Keratinocyte (primary cell): ENCODE measurements around the gene ITGB5. TPM values are rescaled to one million over a fixed set of nuclear protein-coding genes. Genes with fewer than 3 reads are reported as not detected.

Source experiments
- DNase-seq: peaks from one replicate; pipeline ENCODE4 v3.0.0-alpha.2; 2011; ENCODE audit warnings: low read depth, missing footprints, low spot score
- FAIRE-seq: peaks from 2 replicates; lab custom pipeline; 2011; peaks lifted over from hg19 to GRCh38; lab: Jason Lieb, UNC
- H2AFZ ChIP-seq: 2 replicates; pipeline ENCODE4 v1.6.0; 2012; ENCODE audit warnings: low read length, control low read depth, inconsistent platforms; ENCODE audit not compliant: control insufficient read depth
- H3K27ac ChIP-seq: 2 replicates; pipeline ENCODE4 v1.5.1; 2011; ENCODE audit warnings: low read length; ENCODE audit not compliant: control insufficient read depth, insufficient read depth
- H3K27me3 ChIP-seq: 3 replicates; pipeline ENCODE4 v1.6.0; 2011; ENCODE audit warnings: low read length; ENCODE audit not compliant: control insufficient read depth, insufficient read depth; ENCODE audit errors: extremely low read depth
- H3K36me3 ChIP-seq, 2 experiments: 2 replicates in 1 of 2; 3 replicates in 1 of 2; pipeline ENCODE4 v1.5.1; 2011; ENCODE audit warnings: low read length in 2 of 2, mild to moderate bottlenecking in 1 of 2; ENCODE audit not compliant: control insufficient read depth in 2 of 2, insufficient read depth in 2 of 2; ENCODE audit errors: extremely low read depth in 1 of 2
- H3K4me1 ChIP-seq: 3 replicates; pipeline ENCODE4 v1.5.1; 2011; ENCODE audit warnings: low read length; ENCODE audit not compliant: control insufficient read depth, insufficient read depth; ENCODE audit errors: extremely low read depth
- H3K4me2 ChIP-seq: 3 replicates; pipeline ENCODE4 v1.6.0; 2011; ENCODE audit warnings: low read depth, low read length; ENCODE audit not compliant: control insufficient read depth, insufficient read depth; ENCODE audit errors: extremely low read depth
- H3K4me3 ChIP-seq, 3 experiments: fragments of 200-600 bp in 1 of 3; sonication (generic) in 1 of 3; 2 replicates in 2 of 3; 3 replicates in 1 of 3; pipeline ENCODE4 v1.5.1; 2011 to 2016; ENCODE audit warnings: low read length in 3 of 3, mild to moderate bottlenecking in 3 of 3, control low read depth in 2 of 3, inconsistent platforms in 1 of 3, low read depth in 1 of 3, mixed read lengths in 1 of 3, mixed run types in 1 of 3, moderate library complexity in 1 of 3; ENCODE audit not compliant: control insufficient read depth in 2 of 3, insufficient read depth in 2 of 3; ENCODE audit errors: extremely low read depth in 1 of 3
- H3K79me2 ChIP-seq: 2 replicates; pipeline ENCODE4 v1.6.0; 2012; ENCODE audit warnings: low read length; ENCODE audit not compliant: control insufficient read depth, insufficient read depth
- H3K9ac ChIP-seq: 3 replicates; pipeline ENCODE4 v1.6.0; 2011; ENCODE audit warnings: low read length; ENCODE audit not compliant: control insufficient read depth, insufficient read depth; ENCODE audit errors: extremely low read depth
- H3K9me1 ChIP-seq: 3 replicates; pipeline ENCODE4 v1.6.0; 2011; ENCODE audit warnings: low read length; ENCODE audit not compliant: control insufficient read depth, insufficient read depth; ENCODE audit errors: extremely low read depth
- H3K9me3 ChIP-seq: 2 replicates; pipeline ENCODE4 v1.5.1; 2012; ENCODE audit warnings: low read depth, low read length; ENCODE audit not compliant: control insufficient read depth
- H4K20me1 ChIP-seq: 3 replicates; pipeline ENCODE4 v1.6.0; 2011; ENCODE audit warnings: low read length; ENCODE audit not compliant: control insufficient read depth, insufficient read depth; ENCODE audit errors: extremely low read depth
- EZH2 ChIP-seq: IDR thresholded peaks from one replicate; pipeline ENCODE4 v1.6.1; 2012; ENCODE audit warnings: inconsistent platforms, mild to moderate bottlenecking, low read length, moderate library complexity
- dilution Hi-C: fragments of 300-500 bp; cut with MboI; formaldehyde crosslinking; loops from one replicate; pipeline ENCODE4 v1.7.0; 2020; ENCODE audit warnings: low sequenced_read_pairs; ENCODE audit not compliant: extremely low pct_ligation_motif_present
- polyA plus RNA-seq, 5 experiments: library from polyadenylated mRNA; depleted of rRNA in 3 of 5; stranded (reverse) in 3 of 5; stranded (forward) in 1 of 5; unstranded in 1 of 5; fragments of >200 nt; gene quantifications; 1 replicate in 1 of 5; 2 replicates in 3 of 5; 3 replicates in 1 of 5; pipeline versions ENCODE4 v1.2.1 to v1.2.3, GENCODE V29; 2011 to 2012; ENCODE audit warnings: missing spikeins in 2 of 5, low read depth in 1 of 5, low replicate concordance in 1 of 5
- TF ChIP-seq, protein P1 (sequence below), 3 experiments: IDR thresholded peaks in 1 of 3; conservative IDR thresholded peaks in 1 of 3; optimal IDR thresholded peaks in 1 of 3; 2 replicates in 2 of 3; 3 replicates in 1 of 3; pipeline versions ENCODE3 to v1.5.1; 2011; ENCODE audit warnings: low read length in 3 of 3, mild to moderate bottlenecking in 3 of 3, moderate library complexity in 2 of 3, control low read depth in 1 of 3, inconsistent platforms in 1 of 3; ENCODE audit not compliant: insufficient read depth in 2 of 3; ENCODE audit errors: extremely low read depth in 1 of 3

ITGB5 gene
- polyA plus RNA-seq, 1 donor (not counting 4 experiments of a cell fraction or from before 2014, with no cell fraction given) = 136 TPM

DNA sequence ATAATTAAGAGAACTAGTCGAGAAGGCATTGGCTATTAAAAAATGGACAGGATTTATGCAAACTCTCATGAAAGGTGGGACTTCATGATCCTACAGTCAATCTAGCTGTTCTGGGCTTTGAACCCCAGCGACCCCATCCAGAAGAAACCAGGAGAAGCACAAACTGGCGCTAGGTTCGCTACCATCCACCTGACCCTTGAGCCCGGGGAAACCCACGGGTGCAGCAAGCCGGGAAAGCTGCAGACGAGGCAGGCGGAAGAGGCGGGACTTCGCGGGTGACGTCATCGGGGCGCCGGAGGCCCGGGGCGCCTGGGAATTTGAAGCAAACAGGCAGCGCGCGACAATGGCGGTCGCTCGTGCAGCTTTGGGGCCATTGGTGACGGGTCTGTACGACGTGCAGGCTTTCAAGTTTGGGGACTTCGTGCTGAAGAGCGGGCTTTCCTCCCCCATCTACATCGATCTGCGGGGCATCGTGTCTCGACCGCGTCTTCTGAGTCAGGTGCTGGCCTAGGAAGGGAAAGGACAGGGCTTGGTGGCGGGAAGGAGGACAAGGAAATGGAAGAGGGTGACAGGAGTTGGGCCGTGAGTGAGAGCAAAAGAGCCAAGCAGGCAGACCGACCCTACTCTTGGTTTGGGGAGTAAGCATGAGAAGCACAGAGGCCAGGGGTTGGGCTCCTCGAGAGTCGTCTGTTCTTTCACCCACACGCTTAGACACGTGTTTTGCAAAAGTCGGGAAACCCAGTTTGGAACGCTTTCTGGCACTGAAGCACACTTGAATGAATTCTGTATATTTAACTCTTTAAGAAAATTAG lies 156.8 kb downstream of the ITGB5 start, which contains the start of gene UMPS:
Gene UMPS (plus strand): TSS at position 324 of the 812 bp plus-strand sequence. CDS start 20 bp downstream, at position 344.
- FAIRE-seq (no peak), DNase-seq (peak; percentile 41)
- H3K36me3 ChIP-seq = peaks cover 0 to 13% of the 10 kb centered on the region in 2 experiments
- H2AFZ ChIP-seq = peak within 1 kb of the TSS; percentile 100
- peaks cover 3% of the 10 kb centered on the region for H3K27me3 ChIP-seq
- dilution Hi-C loops = no loop called here
- peaks cover 42% of the 10 kb centered on the region for H3K79me2 ChIP-seq
- peak within 1 kb of the TSS; percentile 66 for H3K4me2 ChIP-seq
- H3K9me3 ChIP-seq = no peaks in the 10 kb centered on the region
- peak within 1 kb of the TSS; percentile 99 for H3K9ac ChIP-seq
- peaks cover 7% of the 10 kb centered on the region for H4K20me1 ChIP-seq
- peaks cover 3% of the 10 kb centered on the region for H3K9me1 ChIP-seq
- H3K4me3 ChIP-seq = peak within 1 kb of the TSS; percentile 90 to 99 (median 94)
- H3K27ac ChIP-seq = peak within 1 kb of the TSS; percentile 97
- no peak for TF ChIP-seq EZH2
- TF ChIP-seq, protein P1, sequence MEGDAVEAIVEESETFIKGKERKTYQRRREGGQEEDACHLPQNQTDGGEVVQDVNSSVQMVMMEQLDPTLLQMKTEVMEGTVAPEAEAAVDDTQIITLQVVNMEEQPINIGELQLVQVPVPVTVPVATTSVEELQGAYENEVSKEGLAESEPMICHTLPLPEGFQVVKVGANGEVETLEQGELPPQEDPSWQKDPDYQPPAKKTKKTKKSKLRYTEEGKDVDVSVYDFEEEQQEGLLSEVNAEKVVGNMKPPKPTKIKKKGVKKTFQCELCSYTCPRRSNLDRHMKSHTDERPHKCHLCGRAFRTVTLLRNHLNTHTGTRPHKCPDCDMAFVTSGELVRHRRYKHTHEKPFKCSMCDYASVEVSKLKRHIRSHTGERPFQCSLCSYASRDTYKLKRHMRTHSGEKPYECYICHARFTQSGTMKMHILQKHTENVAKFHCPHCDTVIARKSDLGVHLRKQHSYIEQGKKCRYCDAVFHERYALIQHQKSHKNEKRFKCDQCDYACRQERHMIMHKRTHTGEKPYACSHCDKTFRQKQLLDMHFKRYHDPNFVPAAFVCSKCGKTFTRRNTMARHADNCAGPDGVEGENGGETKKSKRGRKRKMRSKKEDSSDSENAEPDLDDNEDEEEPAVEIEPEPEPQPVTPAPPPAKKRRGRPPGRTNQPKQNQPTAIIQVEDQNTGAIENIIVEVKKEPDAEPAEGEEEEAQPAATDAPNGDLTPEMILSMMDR (optimal IDR thresholded peaks at IDR 0.05 in 1 of 3, IDR thresholded peaks at IDR 0.05 in 1 of 3, conservative IDR thresholded peaks at IDR 0.05 in 1 of 3; ENCODE audit: extremely low read depth in 1 of 3, insufficient read depth in 2 of 3, low read length in 3 of 3) = no peak
- H3K4me1 ChIP-seq = peaks cover 22% of the 10 kb centered on the region

DNA sequence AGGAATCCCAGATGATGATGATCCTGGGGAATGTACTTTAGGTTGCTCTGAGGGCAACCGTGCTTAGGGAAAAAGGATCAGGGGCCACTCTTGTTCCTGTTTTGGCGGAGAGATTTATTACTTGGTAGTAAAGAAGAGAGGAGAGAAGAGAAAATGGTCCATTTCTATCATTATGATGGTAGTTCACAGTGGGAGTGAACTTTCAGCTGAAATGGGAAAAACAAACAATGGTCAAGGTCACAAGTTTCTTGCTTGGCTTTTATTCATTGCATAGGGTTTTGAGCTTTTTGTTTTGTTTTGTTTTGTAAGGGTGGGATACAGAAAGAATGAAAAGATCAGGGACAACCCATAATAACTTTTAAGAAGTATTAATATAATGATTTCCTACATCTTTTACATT lies 164.6 kb downstream of the ITGB5 start:
- no peak overlapping the region for H2AFZ ChIP-seq
- no peak overlapping the region for H3K4me3 ChIP-seq
- TF ChIP-seq, protein P1 (optimal IDR thresholded peaks at IDR 0.05 in 1 of 3, IDR thresholded peaks at IDR 0.05 in 1 of 3, conservative IDR thresholded peaks at IDR 0.05 in 1 of 3; ENCODE audit: extremely low read depth in 1 of 3, insufficient read depth in 2 of 3, low read length in 3 of 3) = no peak
- no peak for TF ChIP-seq EZH2
- H3K27me3 ChIP-seq = peaks cover 6% of the 10 kb centered on the region
- DNase-seq (no peak), FAIRE-seq (no peak)
- H3K4me1 ChIP-seq = peaks cover 3% of the 10 kb centered on the region
- H3K4me2 ChIP-seq = no peak overlapping the region
- no peaks in the 10 kb centered on the region for H3K9me3 ChIP-seq
- no peak overlapping the region for H3K9ac ChIP-seq
- H3K36me3 ChIP-seq = no peaks in the 10 kb centered on the region
- no peaks in the 10 kb centered on the region for H4K20me1 ChIP-seq
- dilution Hi-C loops = no loop called here
- H3K9me1 ChIP-seq = no peaks in the 10 kb centered on the region
- H3K27ac ChIP-seq = no peak overlapping the region
- no peaks in the 10 kb centered on the region for H3K79me2 ChIP-seq
